GM18951 (cell line): ENCODE data around the gene SPOUT1.
A peak's percentile ranks its signal among the peaks of the same experiment; 100 is the strongest.
"Not testable (repeated sequence)": the region's sequence is repeated elsewhere in the genome, so short reads cannot be mapped to it uniquely, and the experiment has no call there.

Experiments
- POLR2A ChIP-seq: IDR thresholded peaks from 4 replicates; pipeline ENCODE4 v1.6.1; 2011; ENCODE audit warnings: mild to moderate bottlenecking; ENCODE audit not compliant: insufficient read length, insufficient read depth; ENCODE audit errors: extremely low read depth
- in situ Hi-C: fragments of 300-500 bp; cut with MboI; formaldehyde crosslinking; loops from one replicate; pipeline ENCODE4 v1.12.0; 2022; ENCODE audit warnings: low sequenced_read_pairs, mixed read lengths, inconsistent platforms; ENCODE audit not compliant: unreplicated experiment

The SPOUT1 gene

GRCh38 chr9:128829477-128830251 is at the start of gene SPOUT1:
Gene SPOUT1 (minus strand): TSS chr9:128829794. CDS start chr9:128829780, 14 bp downstream.
- in situ Hi-C loops: no loop called here
- peak; percentile 96 for TF ChIP-seq POLR2A

- TF ChIP-seq POLR2A: no peak
- in situ Hi-C loops: no loop called here
These were observed 48.3 kb upstream of the SPOUT1 start for GRCh38 chr9:128877852-128878251.

GRCh38 chr9:128870941-128871265 is 41.3 kb upstream of the SPOUT1 start:
- in situ Hi-C loops: not testable (repeated sequence)

- TF ChIP-seq POLR2A: no peak
- in situ Hi-C loops: no loop called here
These were observed 40.7 kb upstream of the SPOUT1 start for GRCh38 chr9:128870128-128870940.

GRCh38 chr9:128863647-128864046 is 34.1 kb upstream of the SPOUT1 start:
- in situ Hi-C loops: loop anchor here (5.0 kb wide), 1 partner anchor 64 kb away; no protein-coding TSS in a partner anchor
- TF ChIP-seq POLR2A: no peak

- no peak for TF ChIP-seq POLR2A
- in situ Hi-C loops: loop anchor here (5.0 kb wide), 1 partner anchor 65 kb away; no protein-coding TSS in a partner anchor
These were observed 32.8 kb upstream of the SPOUT1 start for GRCh38 chr9:128862401-128862851.

- in situ Hi-C loops: loop anchor here (5.0 kb wide), 1 partner anchor 66 kb away; no protein-coding TSS in a partner anchor
- TF ChIP-seq POLR2A: no peak
These were observed 31.9 kb upstream of the SPOUT1 start for GRCh38 chr9:128861501-128861900.

- no peak for TF ChIP-seq POLR2A
- in situ Hi-C loops: loop anchor here (5.0 kb wide), 1 partner anchor 66 kb away; no protein-coding TSS in a partner anchor
These were observed 31.3 kb upstream of the SPOUT1 start for GRCh38 chr9:128860937-128861336.

- in situ Hi-C loops: not testable (repeated sequence)
These were observed 28.9 kb upstream of the SPOUT1 start for GRCh38 chr9:128858476-128858875.

- in situ Hi-C loops: not testable (repeated sequence)
These were observed 24.9 kb upstream of the SPOUT1 start for GRCh38 chr9:128854454-128854853.

GRCh38 chr9:128852646-128853045 is 23.1 kb upstream of the SPOUT1 start:
- in situ Hi-C loops: not testable (repeated sequence)

- in situ Hi-C loops: not testable (repeated sequence)
These were observed 22.4 kb upstream of the SPOUT1 start for GRCh38 chr9:128851779-128852600.

GRCh38 chr9:128851024-128851423 is 21.4 kb upstream of the SPOUT1 start:
- in situ Hi-C loops: not testable (repeated sequence)
